ENCODE results near the gene ATG12.

DNA sequence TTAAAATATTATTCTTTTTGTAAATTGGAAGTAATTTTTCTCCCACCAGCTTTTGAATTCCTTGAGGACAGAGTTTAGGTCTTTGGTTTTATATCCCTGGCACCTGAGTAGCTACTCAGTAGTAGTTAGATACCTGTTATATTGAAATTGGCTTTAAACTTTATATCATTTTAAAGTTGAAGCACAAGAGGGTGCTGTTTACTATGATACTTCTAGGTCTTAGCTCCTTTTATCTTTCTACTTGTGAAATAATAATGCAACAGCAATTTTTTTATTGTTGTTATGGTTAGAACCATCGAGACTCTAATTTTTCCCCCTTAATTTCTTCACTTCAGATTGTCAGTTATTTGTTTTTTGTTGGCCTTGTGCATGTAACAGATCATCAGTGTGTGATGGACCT, 46.7 kb upstream of the ATG12 start:
- TF ChIP-seq CTCF (IDR thresholded peaks at IDR 0.05) = no peak
- no peak for TF ChIP-seq POLR2AphosphoS5 (IDR thresholded peaks at IDR 0.05; ENCODE audit: low read depth, low read length)
- TF ChIP-seq SIN3A (IDR thresholded peaks at IDR 0.05; ENCODE audit: borderline replicate concordance, insufficient read depth, low read depth, low read length) = no peak

All from Panc1 (cell line).